Endothelial cell of umbilical vein (primary cell): Measurements from ENCODE around the gene BIRC3. TPM values are rescaled to one million over a fixed set of nuclear protein-coding genes. Genes with fewer than 3 reads are reported as not detected.
"Not testable (repeated sequence)": the region's sequence is repeated elsewhere in the genome, so short reads cannot be mapped to it uniquely, and the experiment has no call there.

ENCODE experiments used
- BruUV-seq: library from RNA; stranded (reverse); fragments of 400-500 nt; replicated peaks from 2 replicates; lab custom pipeline; 2021; lab: Mats Ljungman, UMichigan
- CTCF ChIA-PET: fragments of 300-600, 350-600 bp; sonication (Branson Sonifier 250); formaldehyde crosslinking; loops from one replicate; lab custom pipeline; 2021; ENCODE audit warnings: antibody characterized with exemption, inconsistent platforms; lab: Charles Lee
- POLR2A ChIA-PET: fragments of 300-600, 350-600 bp; sonication (Branson Sonifier 250); formaldehyde crosslinking; loops from one replicate; lab custom pipeline; 2021; ENCODE audit warnings: antibody characterized with exemption, inconsistent platforms; lab: Charles Lee
- DNase-seq: peaks from one replicate; pipeline ENCODE4 v3.0.0-alpha.2; 2011; ENCODE audit warnings: low read depth, low spot score
- FAIRE-seq: peaks from 2 replicates; lab custom pipeline; 2011; peaks lifted over from hg19 to GRCh38; lab: Jason Lieb, UNC
- H2AFZ ChIP-seq: 2 replicates; pipeline ENCODE4 v1.6.0; 2012; ENCODE audit warnings: low read depth, low read length, control low read depth, inconsistent platforms
- H3K27ac ChIP-seq: 2 replicates; pipeline ENCODE4 v1.5.1; 2011; ENCODE audit warnings: low read depth, mild to moderate bottlenecking, control low read depth, low read length, moderate library complexity; ENCODE audit not compliant: insufficient read depth
- H3K27me3 ChIP-seq, 2 experiments: 2 replicates each; pipeline versions ENCODE4 v1.6.0 to v1.6.1; 2011; ENCODE audit warnings: low read length in 2 of 2, mixed read lengths in 1 of 2; ENCODE audit not compliant: control insufficient read depth in 2 of 2, insufficient read depth in 2 of 2
- H3K36me3 ChIP-seq, 2 experiments: 2 replicates in 1 of 2; 3 replicates in 1 of 2; pipeline ENCODE4 v1.5.1; 2011; ENCODE audit warnings: low read length in 2 of 2, mild to moderate bottlenecking in 1 of 2, moderate library complexity in 1 of 2; ENCODE audit not compliant: control insufficient read depth in 2 of 2, insufficient read depth in 2 of 2; ENCODE audit errors: extremely low read depth in 1 of 2
- H3K4me1 ChIP-seq: 3 replicates; pipeline ENCODE4 v1.5.1; 2011; ENCODE audit warnings: mild to moderate bottlenecking, low read length; ENCODE audit not compliant: control insufficient read depth, insufficient read depth; ENCODE audit errors: extremely low read depth
- H3K4me2 ChIP-seq: 2 replicates; pipeline ENCODE4 v1.6.1; 2011; ENCODE audit warnings: low read length, control low read depth, mixed read lengths; ENCODE audit not compliant: insufficient read depth
- H3K4me3 ChIP-seq, 3 experiments: fragments of 200-600 bp in 1 of 3; sonication (generic), shearing (Covaris generic) in 1 of 3; replicated peaks in 1 of 3; 2 replicates each; pipeline ENCODE4 v1.5.1; 2011 to 2016; ENCODE audit warnings: control low read depth in 3 of 3, low read length in 3 of 3, mild to moderate bottlenecking in 2 of 3, inconsistent platforms in 1 of 3, low read depth in 1 of 3, moderate library complexity in 1 of 3; ENCODE audit not compliant: insufficient read depth in 1 of 3
- H3K79me2 ChIP-seq: 2 replicates; pipeline ENCODE4 v1.6.0; 2012; ENCODE audit warnings: low read length, inconsistent platforms; ENCODE audit not compliant: control insufficient read depth, insufficient read depth
- H3K9ac ChIP-seq: replicated peaks from 2 replicates; pipeline ENCODE3; 2011; ENCODE audit warnings: low read length, control low read depth; ENCODE audit not compliant: insufficient read depth; ENCODE audit errors: extremely low read depth
- H3K9me1 ChIP-seq: replicated peaks from 3 replicates; pipeline ENCODE4 v1.6.0; 2011; ENCODE audit warnings: mild to moderate bottlenecking, low read length; ENCODE audit not compliant: control insufficient read depth, insufficient read depth; ENCODE audit errors: extremely low read depth
- H3K9me3 ChIP-seq: replicated peaks from 2 replicates; pipeline ENCODE4 v1.5.1; 2012; ENCODE audit warnings: low read length, inconsistent platforms; ENCODE audit not compliant: control insufficient read depth, insufficient read depth
- H4K20me1 ChIP-seq: replicated peaks from 2 replicates; pipeline ENCODE3; 2011; ENCODE audit warnings: mild to moderate bottlenecking, low read length; ENCODE audit not compliant: control insufficient read depth, insufficient read depth; ENCODE audit errors: extremely low read depth
- dilution Hi-C: fragments of 300-500 bp; cut with MboI; formaldehyde crosslinking; loops from one replicate; pipeline ENCODE4 v1.15.0; 2019; ENCODE audit warnings: low sequenced_read_pairs; ENCODE audit not compliant: extremely low pct_ligation_motif_present
- intact Hi-C: fragments of 100-400 bp; cut with micrococcal nuclease; formaldehyde crosslinking; loops from one replicate; pipeline ENCODE4 v1.10.0; 2022
- polyA plus RNA-seq, 4 experiments: library from polyadenylated mRNA; depleted of rRNA in 3 of 4; stranded (reverse) in 3 of 4; unstranded in 1 of 4; fragments of >200 nt; gene quantifications; 2 replicates each; pipeline versions ENCODE4 v1.2.1 to v1.2.3, GENCODE V29; 2011 to 2012; ENCODE audit warnings: missing spikeins in 1 of 4
- total RNA-seq: library from RNA; stranded (reverse); gene quantifications from 2 replicates; pipeline ENCODE4 v1.2.3, GENCODE V29; 2021

The BIRC3 gene
- total and polyA plus RNA-seq, 2 donors (not counting 3 experiments of a cell fraction or from before 2014, with no cell fraction given): 0.28 to 1.4 TPM

- POLR2A ChIA-PET, H3K4me2 ChIP-seq, H3K9me1 ChIP-seq, H3K36me3 ChIP-seq, H3K4me1 ChIP-seq, H2AFZ ChIP-seq, H3K4me3 ChIP-seq, dilution Hi-C loops, DNase-seq, H4K20me1 ChIP-seq, H3K79me2 ChIP-seq, BruUV-seq, FAIRE-seq, intact Hi-C loops, H3K9ac ChIP-seq, H3K27me3 ChIP-seq, H3K9me3 ChIP-seq, H3K27ac ChIP-seq: not testable (repeated sequence)
- CTCF ChIA-PET: interaction anchor here (0.8 kb wide), 1 partner anchor 10 kb away, joined by 3 read pairs; no protein-coding TSS in a partner anchor
These were observed 20.5 kb upstream of the BIRC3 start for GRCh38 chr11:102296757-102297156.

- DNase-seq, H3K4me3 ChIP-seq, H3K4me1 ChIP-seq, intact Hi-C loops, POLR2A ChIA-PET, H3K36me3 ChIP-seq, dilution Hi-C loops, H2AFZ ChIP-seq, H3K79me2 ChIP-seq, FAIRE-seq, BruUV-seq, H4K20me1 ChIP-seq, H3K9me1 ChIP-seq, H3K4me2 ChIP-seq, H3K27ac ChIP-seq, H3K9ac ChIP-seq, H3K9me3 ChIP-seq: not testable (repeated sequence)
- H3K27me3 ChIP-seq: peaks cover 8 to 18% of the 10 kb centered on the region in 2 experiments
- CTCF ChIA-PET: interaction anchor here (1.5 kb wide), 1 partner anchor 11 kb away, joined by 3 read pairs; no protein-coding TSS in a partner anchor
These were observed 16.4 kb upstream of the BIRC3 start for GRCh38 chr11:102300837-102301236.
